ENCODE data around the gene BATF3. TPM values are rescaled to one million over a fixed set of nuclear protein-coding genes. Genes with fewer than 3 reads are reported as not detected.

The BATF3 gene
- total RNA-seq, 4 donors from 2014 or later = 0.74 to 2.1 (median 0.84) TPM; not detected in 1

- TF ChIP-seq CTCF (IDR thresholded peaks at IDR 0.05) = no peak
- TF ChIP-seq POLR2A (IDR thresholded peaks at IDR 0.05) = no peak
Observed at GRCh38 chr1:212701910-212702309, 2.3 kb upstream of the BATF3 start.

GRCh38 chr1:212700892-212701819, 1.5 kb upstream of the BATF3 start:
- peak; percentile 40 to 90 for DNase-seq (ENCODE audit: low spot score in 2 of 2)

More at GRCh38 chr1:212701910-212702309, 2.3 kb upstream of the BATF3 start:
- DNase-seq (ENCODE audit: low spot score in 2 of 2) = no peak
- no peak overlapping the region for H3K4me3 ChIP-seq (ENCODE audit: low read depth, poor library complexity, severe bottlenecking)
- intact Hi-C loops (cut with DNase I; ENCODE audit: low total_unique reads) = no loop called here
- WGBS, 2 donors = 61 to 70% methylated on average over 1 of the region's 1 CpG

GRCh38 chr1:212700223-212700891, 717 bp upstream of the BATF3 start:
- TF ChIP-seq POLR2A (IDR thresholded peaks at IDR 0.05) = no peak
- TF ChIP-seq CTCF (IDR thresholded peaks at IDR 0.05) = no peak
- peak; percentile 20 to 90 for DNase-seq (ENCODE audit: low spot score in 2 of 2)
- WGBS, 2 donors = 0% methylated on average over 26 to 55 of the region's 56 CpGs
- intact Hi-C loops (cut with DNase I; ENCODE audit: low total_unique reads) = no loop called here
- peak overlapping the region; percentile 34 for H3K4me3 ChIP-seq (ENCODE audit: low read depth, poor library complexity, severe bottlenecking)

More at GRCh38 chr1:212700892-212701819, 1.5 kb upstream of the BATF3 start:
- intact Hi-C loops (cut with DNase I; ENCODE audit: low total_unique reads) = no loop called here
- no peak overlapping the region for H3K4me3 ChIP-seq (ENCODE audit: low read depth, poor library complexity, severe bottlenecking)
- TF ChIP-seq CTCF (IDR thresholded peaks at IDR 0.05) (no peak), POLR2A (IDR thresholded peaks at IDR 0.05) (no peak)
- WGBS, 2 donors = 5 to 8% methylated on average over 23 to 27 of the region's 27 CpGs

GRCh38 chr1:212699104-212699624, 476 bp downstream of the BATF3 start:
- intact Hi-C loops (cut with DNase I; ENCODE audit: low total_unique reads) = no loop called here
- WGBS, 2 donors = 0 to 3% methylated on average over 13 to 18 of the region's 42 CpGs
- DNase-seq (ENCODE audit: low spot score in 2 of 2) = peak in 1 of 2 donors; percentile 86
- peak overlapping the region; percentile 34 for H3K4me3 ChIP-seq (ENCODE audit: low read depth, poor library complexity, severe bottlenecking)
- TF ChIP-seq CTCF (IDR thresholded peaks at IDR 0.05) = no peak
- no peak for TF ChIP-seq POLR2A (IDR thresholded peaks at IDR 0.05)

- TF ChIP-seq POLR2A (IDR thresholded peaks at IDR 0.05) (no peak), CTCF (IDR thresholded peaks at IDR 0.05) (no peak)
- DNase-seq (ENCODE audit: low spot score in 2 of 2) = no peak
- no peak overlapping the region for H3K4me3 ChIP-seq (ENCODE audit: low read depth, poor library complexity, severe bottlenecking)
- 39% methylated on average over 12 of the region's 12 CpGs for WGBS, 2 donors
- intact Hi-C loops (cut with DNase I; ENCODE audit: low total_unique reads) = no loop called here
Observed at GRCh38 chr1:212698467-212699103, 1.1 kb downstream of the BATF3 start.
